ENCODE results near the gene ESD. TPM values are rescaled to one million over a fixed set of nuclear protein-coding genes. Genes with fewer than 3 reads are reported as not detected.
"Not testable (repeated sequence)": the region's sequence is repeated elsewhere in the genome, so short reads cannot be mapped to it uniquely, and the experiment has no call there.

Gene ESD
- total RNA-seq, 1 donor from 2014 or later, result 109 TPM

- H3K4me3 Mint-ChIP-seq, result no peak overlapping the region
- no peaks in the 10 kb centered on the region for H3K36me3 Mint-ChIP-seq
- H3K9me3 Mint-ChIP-seq, result no peaks in the 10 kb centered on the region
- no peak for TF ChIP-seq CTCF (IDR thresholded peaks at IDR 0.05; ENCODE audit: unreplicated experiment)
- DNase-seq (ENCODE audit: low spot score in 2 of 2, unreplicated experiment in 2 of 2), result no peak
- peaks cover 5% of the 10 kb centered on the region for H3K27me3 Mint-ChIP-seq (ENCODE audit: low read depth)
- no peaks in the 10 kb centered on the region for H3K4me1 Mint-ChIP-seq
- no peak overlapping the region for H3K27ac Mint-ChIP-seq
Observed at GRCh38 chr13:46759846-46760245, 37.1 kb downstream of the ESD start.

GRCh38 chr13:46757640-46758039 lies 39.3 kb downstream of the ESD start:
- Mint-ChIP-seq H3K27me3 (ENCODE audit: low read depth) (peaks cover 5% of the 10 kb centered on the region), H3K27ac (no peak overlapping the region), H3K9me3 (no peaks in the 10 kb centered on the region), H3K4me3 (no peak overlapping the region), H3K4me1 (no peaks in the 10 kb centered on the region), H3K36me3 (no peaks in the 10 kb centered on the region)
- no peak for TF ChIP-seq CTCF (IDR thresholded peaks at IDR 0.05; ENCODE audit: unreplicated experiment)
- no peak for DNase-seq (ENCODE audit: low spot score in 2 of 2, unreplicated experiment in 2 of 2)

- H3K36me3 Mint-ChIP-seq, result no peaks in the 10 kb centered on the region
- no peak for TF ChIP-seq CTCF (IDR thresholded peaks at IDR 0.05; ENCODE audit: unreplicated experiment)
- H3K27me3 Mint-ChIP-seq (ENCODE audit: low read depth), result peaks cover 5% of the 10 kb centered on the region
- H3K4me3 Mint-ChIP-seq, result no peak overlapping the region
- no peaks in the 10 kb centered on the region for H3K4me1 Mint-ChIP-seq
- no peak overlapping the region for H3K27ac Mint-ChIP-seq
- no peaks in the 10 kb centered on the region for H3K9me3 Mint-ChIP-seq
- no peak for DNase-seq (ENCODE audit: low spot score in 2 of 2, unreplicated experiment in 2 of 2)
Observed at GRCh38 chr13:46756977-46757376, 40.0 kb downstream of the ESD start.

GRCh38 chr13:46755508-46755907 lies 41.5 kb downstream of the ESD start:
- not testable (repeated sequence) for H3K36me3 Mint-ChIP-seq

GRCh38 chr13:46754812-46755211 lies 42.1 kb downstream of the ESD start:
- Mint-ChIP-seq H3K4me3 (no peak overlapping the region), H3K27me3 (ENCODE audit: low read depth) (peaks cover 5% of the 10 kb centered on the region), H3K27ac (no peak overlapping the region), H3K36me3 (peaks cover 10% of the 10 kb centered on the region), H3K4me1 (no peaks in the 10 kb centered on the region), H3K9me3 (no peaks in the 10 kb centered on the region)
- DNase-seq (ENCODE audit: low spot score in 2 of 2, unreplicated experiment in 2 of 2), result no peak
- TF ChIP-seq CTCF (IDR thresholded peaks at IDR 0.05; ENCODE audit: unreplicated experiment), result no peak

More at GRCh38 chr13:46755508-46755907, 41.5 kb downstream of the ESD start:
- not testable (repeated sequence) for H3K9me3 Mint-ChIP-seq; H3K27ac Mint-ChIP-seq; H3K4me1 Mint-ChIP-seq; DNase-seq (ENCODE audit: low spot score in 2 of 2, unreplicated experiment in 2 of 2); H3K4me3 Mint-ChIP-seq; H3K27me3 Mint-ChIP-seq (ENCODE audit: low read depth)

GRCh38 chr13:46753917-46754316 lies 43.0 kb downstream of the ESD start:
- Mint-ChIP-seq H3K27ac (no peak overlapping the region), H3K36me3 (peaks cover 10% of the 10 kb centered on the region), H3K4me3 (no peak overlapping the region), H3K27me3 (ENCODE audit: low read depth) (peaks cover 3% of the 10 kb centered on the region), H3K9me3 (no peaks in the 10 kb centered on the region), H3K4me1 (no peaks in the 10 kb centered on the region)
- no peak for DNase-seq (ENCODE audit: low spot score in 2 of 2, unreplicated experiment in 2 of 2)
- TF ChIP-seq CTCF (IDR thresholded peaks at IDR 0.05; ENCODE audit: unreplicated experiment), result no peak

Data from mesothelial cell of epicardium (in vitro differentiated cells).